ENCODE data around the gene PSMB9. TPM values are rescaled to one million over a fixed set of nuclear protein-coding genes. Genes with fewer than 3 reads are reported as not detected.
"Not testable (repeated sequence)": the region's sequence is repeated elsewhere in the genome, so short reads cannot be mapped to it uniquely, and the experiment has no call there.

PSMB9 gene
- polyA plus RNA-seq, 4 donors, result 5.7 to 6.4 (median 6.0) TPM

GRCh38 chr6:32855467-32856174 lies 1.6 kb downstream of the PSMB9 start:
- no peak for DNase-seq (ENCODE audit: low read depth in 4 of 4, low spot score in 3 of 4)

- no peak for DNase-seq (ENCODE audit: low read depth in 4 of 4, low spot score in 3 of 4)
Observed at GRCh38 chr6:32857156-32857891, 3.3 kb downstream of the PSMB9 start.

- no peak for DNase-seq (ENCODE audit: low read depth in 4 of 4, low spot score in 3 of 4)
Observed at GRCh38 chr6:32858194-32858593, 4.2 kb downstream of the PSMB9 start.

- no peak for DNase-seq (ENCODE audit: low read depth in 4 of 4, low spot score in 3 of 4)
Observed at GRCh38 chr6:32860674-32861073, 6.7 kb downstream of the PSMB9 start.

GRCh38 chr6:32862725-32863124 lies 8.7 kb downstream of the PSMB9 start:
- no peak for DNase-seq (ENCODE audit: low read depth in 4 of 4, low spot score in 3 of 4)

GRCh38 chr6:32865724-32866443 lies 11.9 kb downstream of the PSMB9 start:
- no peak for DNase-seq (ENCODE audit: low read depth in 4 of 4, low spot score in 3 of 4)

- no peak for DNase-seq (ENCODE audit: low read depth in 4 of 4, low spot score in 3 of 4)
Observed at GRCh38 chr6:32867022-32867477, 13.1 kb downstream of the PSMB9 start.

- no peak for DNase-seq (ENCODE audit: low read depth in 4 of 4, low spot score in 3 of 4)
Observed at GRCh38 chr6:32867554-32868256, 13.7 kb downstream of the PSMB9 start.

- peak in 3 of 4 donors; percentile 62 to 70 (median 68) for DNase-seq (ENCODE audit: low read depth in 4 of 4, low spot score in 3 of 4)
Observed at GRCh38 chr6:32868257-32868788, 14.3 kb downstream of the PSMB9 start.

GRCh38 chr6:32873947-32874346 lies 20.0 kb downstream of the PSMB9 start:
- DNase-seq (ENCODE audit: low read depth in 4 of 4, low spot score in 3 of 4), result not testable (repeated sequence)

- DNase-seq (ENCODE audit: low read depth in 4 of 4, low spot score in 3 of 4), result no peak
Observed at GRCh38 chr6:32876603-32877002, 22.6 kb downstream of the PSMB9 start.

- no peak for DNase-seq (ENCODE audit: low read depth in 4 of 4, low spot score in 3 of 4)
Observed at GRCh38 chr6:32879691-32880090, 25.7 kb downstream of the PSMB9 start.

- not testable (repeated sequence) for DNase-seq (ENCODE audit: low read depth in 4 of 4, low spot score in 3 of 4)
Observed at GRCh38 chr6:32880962-32881361, 27.0 kb downstream of the PSMB9 start.

- DNase-seq (ENCODE audit: low read depth in 4 of 4, low spot score in 3 of 4), result no peak
Observed at GRCh38 chr6:32882879-32883250, 28.9 kb downstream of the PSMB9 start.

- no peak for DNase-seq (ENCODE audit: low read depth in 4 of 4, low spot score in 3 of 4)
Observed at GRCh38 chr6:32883789-32884188, 29.8 kb downstream of the PSMB9 start.

GRCh38 chr6:32885698-32886286 lies 31.8 kb downstream of the PSMB9 start:
- peak; percentile 50 to 73 (median 63) for DNase-seq (ENCODE audit: low read depth in 4 of 4, low spot score in 3 of 4)

- no peak for DNase-seq (ENCODE audit: low read depth in 4 of 4, low spot score in 3 of 4)
Observed at GRCh38 chr6:32886681-32887383, 32.8 kb downstream of the PSMB9 start.

- no peak for DNase-seq (ENCODE audit: low read depth in 4 of 4, low spot score in 3 of 4)
Observed at GRCh38 chr6:32887616-32888015, 33.6 kb downstream of the PSMB9 start.

- DNase-seq (ENCODE audit: low read depth in 4 of 4, low spot score in 3 of 4), result no peak
Observed at GRCh38 chr6:32888576-32888975, 34.6 kb downstream of the PSMB9 start.

- no peak for DNase-seq (ENCODE audit: low read depth in 4 of 4, low spot score in 3 of 4)
Observed at GRCh38 chr6:32889533-32889932, 35.5 kb downstream of the PSMB9 start.
